Activated CD4-positive, CD25-positive, alpha-beta regulatory T cell treated with anti-CD3 and anti-CD28 coated beads, Interleukin-2, amount 50 U/mL, for 16 hours (primary cell): ENCODE results near the gene GRK1.

ENCODE experiments used
- DNase-seq: peaks from one replicate; pipeline ENCODE4 v3.0.0-alpha.2; 2020; ENCODE audit warnings: low read depth, low spot score

GRK1 gene

GRCh38 chr13:113650275-113650674 lies 16.7 kb upstream of the GRK1 start:
- DNase-seq, result no peak

- DNase-seq, result no peak
Observed at GRCh38 chr13:113650731-113651148, 16.3 kb upstream of the GRK1 start.

- DNase-seq, result no peak
Observed at GRCh38 chr13:113651511-113652403, 15.3 kb upstream of the GRK1 start.

- no peak for DNase-seq
Observed at GRCh38 chr13:113652404-113653263, 14.4 kb upstream of the GRK1 start.

- DNase-seq, result no peak
Observed at GRCh38 chr13:113653264-113654174, 13.5 kb upstream of the GRK1 start.

GRCh38 chr13:113654175-113654560 lies 12.9 kb upstream of the GRK1 start:
- no peak for DNase-seq

GRCh38 chr13:113654591-113655345 lies 12.3 kb upstream of the GRK1 start:
- no peak for DNase-seq

- no peak for DNase-seq
Observed at GRCh38 chr13:113655346-113656002, 11.5 kb upstream of the GRK1 start.

GRCh38 chr13:113656003-113656588 lies 10.9 kb upstream of the GRK1 start:
- no peak for DNase-seq

GRCh38 chr13:113656831-113657671 lies 10.0 kb upstream of the GRK1 start:
- DNase-seq, result no peak

- DNase-seq, result no peak
Observed at GRCh38 chr13:113657851-113658741, 8.9 kb upstream of the GRK1 start, which contains the start of gene ATP4B. TSS of gene ATP4B (minus strand) at chr13:113658198. CDS start at chr13:113658144, 54 bp downstream.

- DNase-seq, result no peak
Observed at GRCh38 chr13:113658836-113659235, 8.2 kb upstream of the GRK1 start.

GRCh38 chr13:113659337-113659736 lies 7.7 kb upstream of the GRK1 start:
- no peak for DNase-seq

- DNase-seq, result no peak
Observed at GRCh38 chr13:113660066-113660465, 7.0 kb upstream of the GRK1 start.

- DNase-seq, result no peak
Observed at GRCh38 chr13:113661509-113661908, 5.5 kb upstream of the GRK1 start.

GRCh38 chr13:113663934-113664333 lies 3.1 kb upstream of the GRK1 start:
- DNase-seq, result no peak

- DNase-seq, result no peak
Observed at GRCh38 chr13:113664751-113665596, 2.0 kb upstream of the GRK1 start.
